GM18870 (cell line): ENCODE data around the gene RPL32.
"Not testable (repeated sequence)": the region's sequence is repeated elsewhere in the genome, so short reads cannot be mapped to it uniquely, and the experiment has no call there.

Experiments used
- ATAC-seq: cut with Tn5 transposase; IDR thresholded peaks from one replicate; pipeline ENCODE4 v1.9.1; 2021; ENCODE audit warnings: moderate library complexity; ENCODE audit not compliant: unreplicated experiment

The RPL32 gene

GRCh38 chr3:12868039-12869034, 27.0 kb upstream of the RPL32 start:
- peak; percentile 60 for ATAC-seq

- ATAC-seq = no peak
These were observed 25.5 kb upstream of the RPL32 start for GRCh38 chr3:12866836-12867235.

- ATAC-seq = no peak
These were observed 23.9 kb upstream of the RPL32 start for GRCh38 chr3:12865271-12865670.

GRCh38 chr3:12862387-12862786, 21.0 kb upstream of the RPL32 start:
- no peak for ATAC-seq

- no peak for ATAC-seq
These were observed 20.2 kb upstream of the RPL32 start for GRCh38 chr3:12861611-12862010.

- no peak for ATAC-seq
These were observed 18.5 kb upstream of the RPL32 start for GRCh38 chr3:12859840-12860239.

GRCh38 chr3:12856626-12857025, 15.3 kb upstream of the RPL32 start:
- ATAC-seq = no peak

- no peak for ATAC-seq
These were observed 13.2 kb upstream of the RPL32 start for GRCh38 chr3:12854565-12854964.

GRCh38 chr3:12853847-12854246, 12.5 kb upstream of the RPL32 start:
- not testable (repeated sequence) for ATAC-seq

- ATAC-seq = no peak
These were observed 10.8 kb upstream of the RPL32 start for GRCh38 chr3:12852201-12852600.

GRCh38 chr3:12845811-12846210, 4.4 kb upstream of the RPL32 start:
- no peak for ATAC-seq

- no peak for ATAC-seq
These were observed 1.1 kb upstream of the RPL32 start for GRCh38 chr3:12842469-12842868.

- ATAC-seq = no peak
These were observed 584 bp upstream of the RPL32 start for GRCh38 chr3:12841970-12842328.

GRCh38 chr3:12840591-12841148, 695 bp downstream of the RPL32 start:
- ATAC-seq = peak; percentile 17

GRCh38 chr3:12840148-12840547, 1.2 kb downstream of the RPL32 start:
- ATAC-seq = not testable (repeated sequence)

- no peak for ATAC-seq
These were observed 2.0 kb downstream of the RPL32 start for GRCh38 chr3:12839156-12839946.

GRCh38 chr3:12838179-12838965, 3.0 kb downstream of the RPL32 start:
- ATAC-seq = no peak

GRCh38 chr3:12837295-12837986, 3.9 kb downstream of the RPL32 start:
- ATAC-seq = no peak

GRCh38 chr3:12835052-12835665, 6.2 kb downstream of the RPL32 start:
- ATAC-seq = no peak
